Aorta (tissue), 5 donors: ENCODE measurements around the gene CBY3. TPM values are rescaled to one million over a fixed set of nuclear protein-coding genes. Genes with fewer than 3 reads are reported as not detected.
A peak's percentile ranks its signal among the peaks of the same experiment; 100 is the strongest.
"Not testable (repeated sequence)": the region's sequence is repeated elsewhere in the genome, so short reads cannot be mapped to it uniquely, and the experiment has no call there.

ENCODE experiments used
- ATAC-seq: fragments of 200-7000 bp; cut with Tn5 transposase; one replicate; pipeline ENCODE4 v1.9.1; 2022; ENCODE audit warnings: moderate library complexity; ENCODE audit not compliant: low FRiP score
- DNase-seq, 2 donors: peaks; one replicate each; pipeline ENCODE4 v3.0.0-alpha.2; 2020
- H3K27ac ChIP-seq, 2 donors: one replicate each; pipeline ENCODE4 v1.5.1; 2013; ENCODE audit warnings: low read length in 2 of 2, mild to moderate bottlenecking in 2 of 2, moderate library complexity in 2 of 2, control low read depth in 1 of 2, inconsistent platforms in 1 of 2, low read depth in 1 of 2
- H3K27me3 ChIP-seq, 2 donors: one replicate each; pipeline ENCODE4 v1.6.1; 2013; ENCODE audit warnings: control low read depth in 1 of 2, low read length in 1 of 2, mild to moderate bottlenecking in 1 of 2, moderate library complexity in 1 of 2; ENCODE audit not compliant: insufficient read depth in 2 of 2, control insufficient read depth in 1 of 2
- H3K36me3 ChIP-seq, 2 donors: one replicate each; pipeline ENCODE4 v1.6.1; 2013; ENCODE audit warnings: control low read depth in 1 of 2, low read length in 1 of 2, mild to moderate bottlenecking in 1 of 2; ENCODE audit not compliant: insufficient read depth in 2 of 2, control insufficient read depth in 1 of 2
- H3K4me1 ChIP-seq, 2 donors: one replicate each; pipeline ENCODE4 v1.6.1; 2013; ENCODE audit warnings: low read length in 2 of 2, control low read depth in 1 of 2, mild to moderate bottlenecking in 1 of 2, moderate library complexity in 1 of 2; ENCODE audit not compliant: insufficient read depth in 2 of 2, control insufficient read depth in 1 of 2
- H3K4me3 ChIP-seq, 2 donors: one replicate each; pipeline ENCODE4 v1.5.1; 2013; ENCODE audit warnings: low read length in 2 of 2, control low read depth in 1 of 2, mild to moderate bottlenecking in 1 of 2
- H3K9me3 ChIP-seq: one replicate; pipeline ENCODE4 v1.6.1; 2013; ENCODE audit warnings: mild to moderate bottlenecking, low read length; ENCODE audit not compliant: control insufficient read depth
- WGBS, 2 donors: extraction: QIAGEN DNeasy Blood & Tissue Kit; methylation state at CpG; one replicate each; pipeline ENCODE4 v1.1.7; 2013; 5-methylcytosine and 5-hydroxymethylcytosine counted together
- intact Hi-C, 2 donors: fragments of 100-400 bp; cut with DNase I; formaldehyde crosslinking; loops; one replicate each; pipeline versions ENCODE4 v1.14.2 to v1.15.0; 2022
- polyA plus RNA-seq, 2 donors: library from polyadenylated mRNA; stranded (reverse); fragments of 200-250 nt; gene quantifications; one replicate each; pipeline ENCODE4 v1.2.3, GENCODE V29; 2013
- total RNA-seq, 2 donors: library from RNA; stranded (reverse); fragmentation: NEBNext Ultra II Directional; extraction: Animal tissue kit (Norgen Biotek cat#: 25700); gene quantifications; one replicate each; pipeline ENCODE4 v1.2.1, GENCODE V29; 2021
- donor health status: healthy with polysubstance abuse.
- donor health status: Bipolar disorder and iron deficiency.
- donor health status: DM: no; HTN: no; CAD: no.
- donor health status: DM: no; HTN: no; CAD: no.
- donor health status: DM: yes; HTN: yes; CAD: no.

Gene CBY3
- total and polyA plus RNA-seq, 4 donors: not detected

DNA sequence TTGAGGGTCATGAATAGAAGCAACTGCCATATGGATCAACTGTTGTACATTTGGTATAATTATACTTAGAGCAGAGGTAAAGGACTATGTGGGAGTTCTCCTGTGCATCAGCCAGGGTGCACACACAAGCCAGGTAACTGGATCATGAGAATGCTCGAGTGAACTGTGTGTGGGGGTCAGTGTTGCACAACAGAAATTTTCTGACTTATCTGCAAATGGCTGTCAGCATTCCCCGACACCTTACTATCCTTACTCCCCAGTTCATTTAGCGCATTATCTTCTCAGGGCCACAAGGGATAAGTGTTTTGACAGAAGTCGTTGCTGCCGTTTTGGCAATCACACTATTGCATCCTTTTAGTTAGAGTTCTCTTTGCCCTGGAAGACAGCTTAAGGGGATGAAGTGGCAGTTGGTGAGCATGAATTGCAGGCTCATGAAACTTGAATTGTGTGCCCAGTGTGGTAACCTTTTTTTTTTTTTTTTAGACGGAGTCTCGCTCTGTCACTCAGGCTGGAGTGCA is 19.6 kb upstream of the CBY3 start:
- H3K27ac ChIP-seq: no peak overlapping the region
- H3K4me3 ChIP-seq: no peak overlapping the region
- H3K27me3 ChIP-seq: no peaks in the 10 kb centered on the region
- intact Hi-C loops: no loop called here
- 63% methylated on average over 7 of the region's 7 CpGs for WGBS, 2 donors
- no peaks in the 10 kb centered on the region for H3K4me1 ChIP-seq
- H3K9me3 ChIP-seq: no peaks in the 10 kb centered on the region
- ATAC-seq (no peak), DNase-seq (peak in 1 of 2 donors; percentile 26)
- H3K36me3 ChIP-seq: no peaks in the 10 kb centered on the region

DNA sequence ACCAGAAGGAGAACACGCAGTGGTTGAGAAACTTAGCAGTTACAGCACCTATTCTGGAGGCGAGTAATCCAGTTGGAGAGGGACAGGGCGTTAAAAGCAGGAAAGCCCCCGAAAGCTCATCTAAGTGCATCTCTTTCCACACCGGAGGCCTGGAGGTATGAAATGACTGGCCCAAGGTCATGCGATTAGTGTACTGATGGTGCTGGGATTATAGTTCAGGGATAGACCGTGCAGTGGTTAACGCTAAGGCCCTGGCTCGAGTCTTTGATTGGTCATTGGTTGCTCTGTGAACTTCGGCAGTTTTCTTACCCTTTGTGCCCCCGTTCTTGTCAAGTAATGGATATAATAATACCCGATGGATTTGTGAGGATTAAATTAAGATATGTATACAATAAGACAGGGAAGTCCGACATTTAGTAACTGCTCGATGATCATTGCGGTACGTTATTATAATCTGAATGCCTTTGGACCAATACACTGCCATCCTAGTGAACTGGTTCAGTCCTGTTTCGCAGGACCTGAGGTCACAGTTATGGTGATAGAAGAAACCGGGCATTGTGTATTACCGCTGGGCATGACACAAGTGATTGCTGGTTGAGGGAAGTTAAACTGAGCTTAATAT is 18.9 kb upstream of the CBY3 start:
- H3K4me1 ChIP-seq: no peaks in the 10 kb centered on the region

DNA sequence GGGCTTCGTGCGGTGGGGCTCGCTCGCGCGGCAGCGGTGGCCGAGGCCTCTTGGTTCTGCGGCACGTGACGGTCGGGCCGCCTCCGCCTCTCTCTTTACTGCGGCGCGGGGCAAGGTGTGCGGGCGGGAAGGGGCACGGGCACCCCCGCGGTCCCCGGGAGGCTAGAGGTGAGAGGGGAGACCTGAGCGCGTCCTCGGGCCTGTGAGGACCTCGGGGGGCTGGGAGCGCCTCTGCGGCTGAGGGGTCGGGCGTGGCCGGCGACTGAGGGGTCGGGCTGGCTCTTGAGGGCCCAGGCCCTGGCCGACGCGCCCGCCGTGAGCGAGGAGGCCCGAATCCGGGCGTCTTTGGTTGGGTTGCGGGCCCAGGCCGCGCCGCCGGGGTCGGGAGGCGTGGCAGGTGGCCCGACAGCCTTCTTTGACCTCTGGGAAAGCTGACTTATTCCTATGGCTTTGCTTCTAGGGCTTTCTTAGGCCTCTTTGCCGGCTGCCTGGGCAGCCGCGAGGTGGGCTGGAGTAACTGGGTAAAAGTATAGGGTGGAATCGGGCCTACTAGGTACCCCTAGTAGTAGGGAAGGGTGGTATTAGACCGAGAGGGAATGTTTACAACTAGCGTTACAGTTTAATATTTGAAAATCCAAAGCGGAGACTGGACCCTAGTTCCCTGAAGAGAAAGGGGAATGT is 18.2 kb upstream of the CBY3 start, which contains the start of gene CANX:
TSS of gene CANX (plus strand) at position 33 of the 681 bp plus-strand sequence. CDS start 6,715 bp downstream, outside the sequence.
- Histone ChIP-seq H3K27ac (peak within 1 kb of the TSS; percentile 61 to 74), H3K36me3 (no peaks in the 10 kb centered on the region), H3K27me3 (no peaks in the 10 kb centered on the region), H3K9me3 (no peaks in the 10 kb centered on the region), H3K4me1 (no peaks in the 10 kb centered on the region), H3K4me3 (peak within 1 kb of the TSS; percentile 46 to 87)
- WGBS, 2 donors: 0% methylated on average over 43 to 58 of the region's 58 CpGs
- intact Hi-C loops: loop anchor here (2.0 kb wide), 2 partner anchors 20 to 34 kb away; partner anchors contain the start of gene MAML1 (in 2 of the 2)
- DNase-seq (no peak), ATAC-seq (no peak)

More for the DNA sequence above, 18.9 kb upstream of the CBY3 start:
- peak in 1 of 2 donors; percentile 37 for DNase-seq
- peak overlapping the region; percentile 46 to 87 for H3K4me3 ChIP-seq
- peak overlapping the region; percentile 61 to 74 for H3K27ac ChIP-seq
- no peaks in the 10 kb centered on the region for H3K36me3 ChIP-seq
- no peaks in the 10 kb centered on the region for H3K27me3 ChIP-seq
- no peaks in the 10 kb centered on the region for H3K9me3 ChIP-seq
- intact Hi-C loops: loop anchor here (2.0 kb wide), 2 partner anchors 21 to 33 kb away; partner anchors contain the start of gene MAML1 (in 2 of the 2)
- ATAC-seq: no peak
- 1 to 2% methylated on average over 19 of the region's 19 CpGs for WGBS, 2 donors

DNA sequence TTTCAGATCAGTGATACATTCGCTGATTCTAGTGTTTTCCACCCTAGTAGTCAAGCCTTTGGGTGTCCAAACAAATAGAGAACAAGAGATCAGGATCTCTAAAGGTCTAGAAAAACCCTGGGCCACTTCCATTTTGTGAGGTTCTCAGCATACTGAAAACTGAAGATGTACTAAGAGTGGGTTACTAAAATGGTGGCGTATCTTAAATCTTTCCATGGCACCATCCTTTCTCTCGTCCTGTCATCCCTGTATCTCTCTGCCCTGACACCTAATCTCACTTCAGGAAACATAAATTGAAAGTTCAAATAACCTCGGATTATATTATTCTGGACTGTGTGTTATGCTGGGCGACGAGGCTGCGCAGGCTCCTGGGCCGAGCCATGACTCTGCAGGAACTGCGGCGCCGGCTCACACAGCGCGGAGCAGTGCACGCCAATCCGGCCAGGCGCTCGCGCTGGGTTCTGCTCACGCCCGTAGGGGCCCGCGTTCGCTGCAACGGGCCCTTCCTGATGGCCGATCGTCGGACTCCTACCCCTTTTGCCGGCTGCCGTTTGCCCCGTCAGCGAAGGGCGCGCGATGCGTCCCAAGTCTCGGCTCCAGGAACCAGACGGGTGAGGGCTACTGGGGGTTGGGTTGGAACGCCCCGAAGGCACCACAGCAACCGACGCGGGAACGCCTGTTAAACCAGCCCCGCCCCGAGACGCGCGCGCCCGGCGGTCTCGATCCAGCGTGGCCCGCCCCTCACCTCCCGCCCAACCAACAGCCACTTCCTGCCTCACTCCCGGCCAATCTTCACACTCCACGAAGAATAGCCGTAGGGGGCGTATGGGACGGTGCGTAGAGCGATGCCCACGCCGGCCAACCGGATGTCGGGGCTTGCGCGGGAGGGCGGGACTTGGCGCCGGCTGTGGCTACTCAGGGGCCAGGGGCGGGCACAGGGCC is 17.4 kb upstream of the CBY3 start:
- Histone ChIP-seq H3K36me3 (no peaks in the 10 kb centered on the region), H3K27ac (peak overlapping the region; percentile 0 to 59), H3K4me1 (no peaks in the 10 kb centered on the region), H3K9me3 (no peaks in the 10 kb centered on the region), H3K27me3 (no peaks in the 10 kb centered on the region), H3K4me3 (peak overlapping the region; percentile 4 to 52)
- DNase-seq: peak; percentile 99
- 2% methylated on average over 53 to 72 of the region's 72 CpGs for WGBS, 2 donors
- peak; percentile 99 for ATAC-seq
- intact Hi-C loops: loop anchor here (2.0 kb wide), 2 partner anchors 19 to 35 kb away; partner anchors contain the start of gene MAML1 (in 2 of the 2)

DNA sequence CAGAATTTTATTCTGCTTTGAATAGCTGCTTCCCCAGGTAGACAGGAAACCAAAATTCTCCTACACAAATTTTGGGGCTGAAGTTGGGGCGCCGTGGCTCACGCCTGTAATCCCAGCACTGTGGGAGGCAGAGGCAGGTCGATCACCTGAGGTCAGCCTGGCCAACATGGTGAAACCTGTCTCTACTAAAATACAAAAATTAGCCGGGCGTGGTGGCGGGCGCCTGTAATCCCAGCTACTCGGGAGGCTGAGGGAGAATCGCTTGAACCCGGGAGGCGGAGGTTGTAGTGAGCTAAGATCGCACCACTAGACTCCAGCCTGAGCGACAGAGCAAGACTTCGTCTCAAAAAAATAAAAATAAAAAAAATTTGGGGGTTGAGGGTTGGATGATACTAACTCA is 16.7 kb upstream of the CBY3 start:
- Histone ChIP-seq H3K4me3 (peak overlapping the region in 1 of 2 donors; percentile 4), H3K27ac (peak overlapping the region; percentile 0 to 59)
- peak in 1 of 2 donors; percentile 63 for DNase-seq
- ATAC-seq, H3K27me3 ChIP-seq, H3K36me3 ChIP-seq, intact Hi-C loops, H3K4me1 ChIP-seq, H3K9me3 ChIP-seq: not testable (repeated sequence)
- 96% methylated on average over 15 of the region's 15 CpGs for WGBS, 2 donors

DNA sequence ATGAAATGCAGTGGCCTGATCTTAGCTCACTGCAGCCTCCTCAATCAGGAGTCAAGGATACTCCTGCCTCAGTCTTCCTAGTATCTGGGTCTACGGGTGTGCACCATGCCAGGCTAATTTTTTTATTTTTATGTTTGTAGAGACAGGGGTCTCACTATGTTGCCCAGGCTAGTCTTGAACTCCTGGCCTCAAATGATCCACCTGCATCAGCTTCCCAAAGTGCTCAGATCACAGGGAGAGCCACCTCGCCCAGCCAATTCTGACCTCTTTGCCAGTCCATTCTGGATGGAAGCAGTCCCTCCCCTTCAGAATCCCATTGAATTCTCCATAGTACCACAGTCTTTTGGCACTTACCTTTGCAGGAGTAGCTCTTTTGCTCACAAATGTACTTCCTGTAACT is 16.3 kb upstream of the CBY3 start:
- Histone ChIP-seq H3K27ac (peak overlapping the region in 1 of 2 donors; percentile 58), H3K4me1 (no peaks in the 10 kb centered on the region), H3K9me3 (no peaks in the 10 kb centered on the region), H3K27me3 (no peaks in the 10 kb centered on the region), H3K36me3 (no peaks in the 10 kb centered on the region), H3K4me3 (no peak overlapping the region)
- DNase-seq (peak in 1 of 2 donors; percentile 43), ATAC-seq (no peak)
- 100% methylated on average over 2 of the region's 2 CpGs for WGBS, 2 donors
- intact Hi-C loops: no loop called here

DNA sequence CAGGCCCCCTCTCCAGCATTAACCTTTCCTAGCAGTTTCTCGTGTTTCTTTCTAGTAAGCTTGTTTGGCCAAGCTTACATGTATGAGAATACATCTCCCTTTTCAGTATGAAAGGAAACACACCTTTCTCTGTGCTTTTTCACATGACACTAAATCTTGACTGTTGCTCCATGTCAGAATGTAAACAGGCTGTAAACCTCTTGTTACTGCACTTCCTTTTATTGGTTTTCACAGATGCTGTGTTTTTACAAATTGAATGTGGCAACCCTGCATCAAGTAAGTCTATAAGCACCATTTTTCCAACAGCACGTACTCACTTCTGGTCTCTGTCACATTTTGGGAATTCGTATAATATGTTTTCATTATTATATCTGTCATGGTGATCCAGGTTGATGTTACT is 15.8 kb upstream of the CBY3 start:
- no peaks in the 10 kb centered on the region for H3K9me3 ChIP-seq
- no peaks in the 10 kb centered on the region for H3K4me1 ChIP-seq
- intact Hi-C loops: no loop called here
- H3K27ac ChIP-seq: no peak overlapping the region
- ATAC-seq (no peak), DNase-seq (no peak)
- no peaks in the 10 kb centered on the region for H3K36me3 ChIP-seq
- H3K27me3 ChIP-seq: no peaks in the 10 kb centered on the region
- WGBS, 2 donors: 90 to 92% methylated on average over 3 of the region's 3 CpGs
- no peak overlapping the region for H3K4me3 ChIP-seq

DNA sequence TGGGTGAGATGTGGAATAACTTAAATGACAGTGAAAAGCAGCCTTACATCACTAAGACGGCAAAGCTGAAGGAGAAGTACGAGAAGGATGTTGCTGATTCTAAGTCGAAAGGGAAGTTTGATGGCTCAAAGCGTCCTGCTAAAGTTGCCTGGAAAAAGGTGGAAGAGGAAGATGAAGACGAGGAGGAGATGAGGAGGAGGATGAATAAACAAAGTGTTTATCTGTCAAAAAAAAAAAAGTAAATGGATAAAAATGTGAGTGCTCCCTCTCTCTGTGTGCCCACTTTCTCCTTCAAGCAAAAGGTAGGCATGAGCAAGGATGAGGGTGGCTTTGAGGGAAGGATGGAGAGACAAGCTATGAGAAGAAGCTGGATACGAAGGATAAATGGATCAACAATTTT is 13.7 kb upstream of the CBY3 start:
- intact Hi-C loops: no loop called here
- Histone ChIP-seq H3K27ac (no peak overlapping the region), H3K27me3 (no peaks in the 10 kb centered on the region), H3K9me3 (no peaks in the 10 kb centered on the region), H3K36me3 (no peaks in the 10 kb centered on the region), H3K4me3 (no peak overlapping the region), H3K4me1 (no peaks in the 10 kb centered on the region)
- WGBS, 2 donors: 91 to 92% methylated on average over 6 of the region's 6 CpGs
- ATAC-seq: no peak
- no peak for DNase-seq
